Stomach (tissue), 4 donors: Measurements from ENCODE around the gene STRBP.

Source experiments
- CTCF ChIP-seq, 7 experiments: fragments of 450-650 bp in 4 of 7; fragments of 200-600 bp in 3 of 7; sonication (generic) in 3 of 7; IDR thresholded peaks; one replicate each; pipeline ENCODE4 v1.5.1; 2016 to 2019; ENCODE audit warnings: antibody characterized with exemption in 7 of 7, control low read depth in 2 of 7, mild to moderate bottlenecking in 1 of 7
- EP300 ChIP-seq: sonication (generic); formaldehyde crosslinking; IDR thresholded peaks from one replicate; pipeline ENCODE4 v1.6.1; 2017; ENCODE audit warnings: antibody characterized with exemption
- POLR2A ChIP-seq, 4 donors: fragments of 450-650 bp; IDR thresholded peaks; one replicate each; pipeline ENCODE4 v1.6.1; 2016; ENCODE audit warnings: antibody characterized with exemption in 4 of 4, control low read depth in 2 of 4, mild to moderate bottlenecking in 1 of 4, moderate library complexity in 1 of 4

- TF ChIP-seq EP300 (no peak), POLR2A (IDR thresholded peaks at IDR 0.05) (no peak), CTCF (IDR thresholded peaks at IDR 0.05) (no peak)
These were observed 2.6 kb downstream of the STRBP start for GRCh38 chr9:123265833-123266232.
